GM23338 (cell line): ENCODE results near the gene PRELID3B.

Source experiments
- EZH2 ChIP-seq: fragments of 200-600 bp; sonication (generic); IDR thresholded peaks from one replicate; pipeline ENCODE4 v1.8.0; 2017; ENCODE audit warnings: antibody characterized with exemption, mild to moderate bottlenecking, low read depth; ENCODE audit not compliant: unreplicated experiment
- EZH2phosphoT487 ChIP-seq: fragments of 200-600 bp; sonication (generic); IDR thresholded peaks from one replicate; pipeline ENCODE4 v1.8.1; 2018; ENCODE audit warnings: antibody characterized with exemption; ENCODE audit not compliant: unreplicated experiment
- TF ChIP-seq, protein P1 (sequence below), 2 experiments: fragments of 200-600 bp in 1 of 2; sonication (generic) in 1 of 2; conservative IDR thresholded peaks; 2 replicates each; pipeline versions ENCODE4 v1.5.1 to v1.6.1; 2016 to 2017; ENCODE audit warnings: antibody characterized with exemption in 2 of 2, low read depth in 2 of 2, mild to moderate bottlenecking in 2 of 2, moderate library complexity in 1 of 2

DNA sequence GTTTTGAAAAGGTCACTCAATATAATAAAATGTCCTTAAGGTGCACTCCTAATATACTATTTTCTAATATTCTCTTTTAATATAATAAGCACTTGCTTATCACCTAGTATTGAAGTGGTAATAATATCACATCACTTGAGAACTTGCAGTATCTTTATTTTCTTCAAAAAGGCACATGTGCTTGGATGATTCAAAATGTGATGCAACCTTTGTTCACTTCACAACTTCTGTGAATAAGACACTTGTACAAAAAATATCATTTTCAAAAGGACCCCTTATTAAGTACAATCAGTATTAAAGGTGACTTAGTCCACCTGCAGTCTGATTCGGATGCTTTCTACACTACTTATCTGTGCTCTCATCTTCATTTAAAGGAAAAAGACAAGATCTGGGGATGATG is 3.4 kb downstream of the PRELID3B start:
- TF ChIP-seq, protein P1, sequence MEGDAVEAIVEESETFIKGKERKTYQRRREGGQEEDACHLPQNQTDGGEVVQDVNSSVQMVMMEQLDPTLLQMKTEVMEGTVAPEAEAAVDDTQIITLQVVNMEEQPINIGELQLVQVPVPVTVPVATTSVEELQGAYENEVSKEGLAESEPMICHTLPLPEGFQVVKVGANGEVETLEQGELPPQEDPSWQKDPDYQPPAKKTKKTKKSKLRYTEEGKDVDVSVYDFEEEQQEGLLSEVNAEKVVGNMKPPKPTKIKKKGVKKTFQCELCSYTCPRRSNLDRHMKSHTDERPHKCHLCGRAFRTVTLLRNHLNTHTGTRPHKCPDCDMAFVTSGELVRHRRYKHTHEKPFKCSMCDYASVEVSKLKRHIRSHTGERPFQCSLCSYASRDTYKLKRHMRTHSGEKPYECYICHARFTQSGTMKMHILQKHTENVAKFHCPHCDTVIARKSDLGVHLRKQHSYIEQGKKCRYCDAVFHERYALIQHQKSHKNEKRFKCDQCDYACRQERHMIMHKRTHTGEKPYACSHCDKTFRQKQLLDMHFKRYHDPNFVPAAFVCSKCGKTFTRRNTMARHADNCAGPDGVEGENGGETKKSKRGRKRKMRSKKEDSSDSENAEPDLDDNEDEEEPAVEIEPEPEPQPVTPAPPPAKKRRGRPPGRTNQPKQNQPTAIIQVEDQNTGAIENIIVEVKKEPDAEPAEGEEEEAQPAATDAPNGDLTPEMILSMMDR (conservative IDR thresholded peaks at IDR 0.05; ENCODE audit: low read depth in 2 of 2), result no peak
- no peak for TF ChIP-seq EZH2
- TF ChIP-seq EZH2phosphoT487, result no peak
